ENCODE data around the gene MGLL. TPM values are rescaled to one million over a fixed set of nuclear protein-coding genes. Genes with fewer than 3 reads are reported as not detected.

Gene MGLL
- total RNA-seq, 3 donors from 2014 or later, result 212 to 515 (median 221) TPM

DNA sequence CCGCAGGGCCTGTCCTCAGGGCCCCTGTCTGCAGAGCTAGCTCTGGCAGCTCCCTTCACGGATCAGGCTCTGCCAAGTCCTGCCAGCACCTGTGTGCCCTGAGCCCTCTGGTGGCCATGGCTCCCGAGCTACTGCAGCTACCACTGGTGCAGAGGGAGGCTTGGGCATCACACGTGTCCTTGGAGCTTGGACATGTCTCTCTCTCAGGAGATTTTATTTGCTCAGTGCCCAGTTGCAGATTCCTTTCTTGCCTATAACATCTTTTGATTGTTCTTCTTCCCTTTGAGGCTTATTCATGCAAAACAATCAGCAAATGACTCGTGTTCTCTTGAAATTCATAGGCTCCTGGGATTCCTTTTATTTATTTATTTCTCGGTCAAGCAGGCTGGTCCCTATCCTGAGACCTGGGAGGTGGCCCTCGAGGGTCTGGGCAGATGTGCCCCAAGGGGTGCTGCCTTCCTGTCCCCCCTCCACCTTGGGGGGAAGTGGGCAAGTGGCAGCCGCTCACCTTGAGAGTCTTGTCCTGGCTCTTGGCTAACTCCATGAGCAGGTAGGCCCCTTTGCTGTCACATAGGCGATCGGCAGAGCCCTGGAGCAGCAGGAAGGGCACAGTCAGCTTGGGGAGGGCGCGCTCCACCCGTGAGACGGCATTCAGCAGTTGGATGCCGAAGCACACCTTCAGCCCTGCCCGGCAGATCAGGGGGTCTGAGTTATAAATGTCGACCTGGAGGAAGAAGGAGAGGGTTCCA is 127.7 kb downstream of the MGLL start:
- DNase-seq (peak; percentile 66 to 73 (median 67)), ATAC-seq (peak; percentile 55)
- intact Hi-C loops (cut with DNase I, micrococcal nuclease), result loop anchor here in 1 of 2 donors (10.0 kb wide), 1 partner anchor 120 kb away; no protein-coding TSS in a partner anchor
- TF ChIP-seq, protein P1, sequence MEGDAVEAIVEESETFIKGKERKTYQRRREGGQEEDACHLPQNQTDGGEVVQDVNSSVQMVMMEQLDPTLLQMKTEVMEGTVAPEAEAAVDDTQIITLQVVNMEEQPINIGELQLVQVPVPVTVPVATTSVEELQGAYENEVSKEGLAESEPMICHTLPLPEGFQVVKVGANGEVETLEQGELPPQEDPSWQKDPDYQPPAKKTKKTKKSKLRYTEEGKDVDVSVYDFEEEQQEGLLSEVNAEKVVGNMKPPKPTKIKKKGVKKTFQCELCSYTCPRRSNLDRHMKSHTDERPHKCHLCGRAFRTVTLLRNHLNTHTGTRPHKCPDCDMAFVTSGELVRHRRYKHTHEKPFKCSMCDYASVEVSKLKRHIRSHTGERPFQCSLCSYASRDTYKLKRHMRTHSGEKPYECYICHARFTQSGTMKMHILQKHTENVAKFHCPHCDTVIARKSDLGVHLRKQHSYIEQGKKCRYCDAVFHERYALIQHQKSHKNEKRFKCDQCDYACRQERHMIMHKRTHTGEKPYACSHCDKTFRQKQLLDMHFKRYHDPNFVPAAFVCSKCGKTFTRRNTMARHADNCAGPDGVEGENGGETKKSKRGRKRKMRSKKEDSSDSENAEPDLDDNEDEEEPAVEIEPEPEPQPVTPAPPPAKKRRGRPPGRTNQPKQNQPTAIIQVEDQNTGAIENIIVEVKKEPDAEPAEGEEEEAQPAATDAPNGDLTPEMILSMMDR (IDR thresholded peaks at IDR 0.05), result no peak
- Histone ChIP-seq H3K36me3 (ENCODE audit: low read depth) (peaks cover 3% of the 10 kb centered on the region), H3K9me3 (no peaks in the 10 kb centered on the region), H3K4me1 (ENCODE audit: low read depth) (peaks cover 25% of the 10 kb centered on the region), H3K4me3 (no peak overlapping the region)

DNA sequence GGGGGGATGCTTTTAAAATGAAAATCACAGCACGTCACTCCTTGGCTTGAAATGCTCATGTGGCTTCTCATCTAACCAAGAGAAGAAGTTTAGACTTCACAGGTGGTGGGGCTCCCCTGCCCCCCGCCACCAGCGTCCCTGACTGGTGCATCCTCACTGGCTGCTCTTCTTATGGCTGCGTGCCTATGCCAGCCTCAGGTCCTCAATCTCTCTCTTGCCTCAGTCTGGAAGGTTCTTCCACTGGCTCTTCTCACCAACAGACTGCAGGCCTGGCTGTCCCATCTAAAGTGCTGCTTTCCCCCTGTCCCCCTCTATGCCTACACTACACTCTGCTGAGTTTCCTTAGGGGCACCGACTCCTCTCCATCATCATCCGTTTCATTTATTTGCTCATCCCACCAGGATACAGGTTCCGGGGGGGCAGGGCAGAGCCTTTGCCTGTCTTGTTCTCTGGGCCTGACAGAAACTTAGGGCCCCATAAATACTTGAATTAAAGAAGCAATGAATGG is 128.9 kb downstream of the MGLL start:
- no peak for ATAC-seq
- intact Hi-C loops (cut with DNase I, micrococcal nuclease), result loop anchor here in 1 of 2 donors (10.0 kb wide), 1 partner anchor 121 kb away; no protein-coding TSS in a partner anchor
- peak in 2 of 3 donors; percentile 4 to 12 for DNase-seq
- TF ChIP-seq, protein P1 (IDR thresholded peaks at IDR 0.05), result no peak
- Histone ChIP-seq H3K4me1 (ENCODE audit: low read depth) (peaks cover 17% of the 10 kb centered on the region), H3K36me3 (ENCODE audit: low read depth) (peaks cover 3% of the 10 kb centered on the region), H3K4me3 (no peak overlapping the region), H3K9me3 (no peaks in the 10 kb centered on the region)

DNA sequence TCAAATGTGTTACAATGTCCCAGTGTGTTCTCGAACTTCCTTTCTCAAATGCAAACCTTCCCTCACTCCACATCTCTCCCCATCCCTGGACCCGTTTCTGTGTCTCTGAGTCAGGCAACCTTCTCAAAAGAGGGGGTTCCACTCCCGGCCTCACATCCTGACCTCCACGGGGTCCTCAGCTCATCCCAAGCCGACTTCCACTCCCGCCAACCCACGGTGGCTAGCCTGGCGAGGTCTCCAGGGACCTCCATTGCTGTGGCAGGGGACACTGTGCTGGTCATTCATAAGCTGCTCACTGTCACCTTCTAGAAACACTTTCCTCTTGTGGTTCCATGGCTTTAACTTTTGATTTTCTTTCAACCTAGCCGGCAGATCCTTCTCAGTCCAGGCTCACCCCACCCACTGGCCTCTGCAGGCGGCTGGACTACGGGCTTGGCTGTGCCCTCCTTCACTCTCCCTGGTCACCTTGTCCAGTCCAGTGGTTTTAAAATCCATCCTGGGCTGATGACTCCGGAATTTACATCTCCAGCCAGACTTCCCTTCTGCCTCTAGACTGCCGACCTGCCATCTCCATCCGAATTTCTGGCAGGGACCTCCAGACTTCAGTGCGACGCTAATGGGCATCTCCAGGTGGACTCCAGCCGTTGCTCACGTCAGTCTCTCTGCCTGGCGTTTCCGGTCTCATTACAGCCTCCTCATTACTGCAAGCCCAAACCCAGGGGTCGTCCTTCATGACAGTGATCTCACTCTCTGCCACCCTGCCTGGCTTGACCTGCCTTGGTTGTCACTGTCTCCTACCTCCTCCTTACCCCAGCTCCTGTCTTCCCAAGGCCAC is 129.6 kb downstream of the MGLL start:
- ATAC-seq (no peak), DNase-seq (peak in 2 of 3 donors; percentile 8 to 15)
- Histone ChIP-seq H3K36me3 (ENCODE audit: low read depth) (peaks cover 3% of the 10 kb centered on the region), H3K9me3 (no peaks in the 10 kb centered on the region), H3K4me1 (ENCODE audit: low read depth) (peaks cover 15% of the 10 kb centered on the region), H3K4me3 (no peak overlapping the region)
- TF ChIP-seq, protein P1 (IDR thresholded peaks at IDR 0.05), result no peak
- intact Hi-C loops (cut with DNase I, micrococcal nuclease), result loop anchor here in 1 of 2 donors (10.0 kb wide), 1 partner anchor 122 kb away; no protein-coding TSS in a partner anchor

DNA sequence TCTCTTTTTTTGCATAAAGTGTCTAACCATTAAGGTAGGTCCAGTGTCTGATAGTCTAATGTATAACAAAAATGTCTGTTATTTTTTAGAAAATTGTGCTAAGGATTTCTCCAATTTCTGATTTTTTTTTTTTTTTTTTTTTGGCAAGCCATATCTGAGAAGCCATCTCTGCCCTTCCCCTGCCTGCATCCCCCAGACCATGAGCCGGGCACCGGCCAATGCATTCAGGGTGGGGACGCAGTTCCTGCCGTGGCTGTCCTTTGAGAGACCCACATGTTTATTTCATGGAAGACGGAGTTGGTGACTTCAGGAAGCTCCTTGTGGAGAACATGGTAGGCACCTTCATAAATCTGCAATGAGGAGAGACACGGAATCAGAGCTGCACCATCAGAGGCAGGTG is 130.3 kb downstream of the MGLL start:
- DNase-seq, result peak in 1 of 3 donors; percentile 13
- Histone ChIP-seq H3K4me1 (ENCODE audit: low read depth) (peaks cover 8% of the 10 kb centered on the region), H3K36me3 (ENCODE audit: low read depth) (peaks cover 3% of the 10 kb centered on the region), H3K4me3 (no peak overlapping the region), H3K9me3 (no peaks in the 10 kb centered on the region)
- intact Hi-C loops (cut with DNase I, micrococcal nuclease), result loop anchor here in 1 of 2 donors (10.0 kb wide), 1 partner anchor 123 kb away; no protein-coding TSS in a partner anchor
- no peak for ATAC-seq
- TF ChIP-seq, protein P1 (IDR thresholded peaks at IDR 0.05), result no peak

DNA sequence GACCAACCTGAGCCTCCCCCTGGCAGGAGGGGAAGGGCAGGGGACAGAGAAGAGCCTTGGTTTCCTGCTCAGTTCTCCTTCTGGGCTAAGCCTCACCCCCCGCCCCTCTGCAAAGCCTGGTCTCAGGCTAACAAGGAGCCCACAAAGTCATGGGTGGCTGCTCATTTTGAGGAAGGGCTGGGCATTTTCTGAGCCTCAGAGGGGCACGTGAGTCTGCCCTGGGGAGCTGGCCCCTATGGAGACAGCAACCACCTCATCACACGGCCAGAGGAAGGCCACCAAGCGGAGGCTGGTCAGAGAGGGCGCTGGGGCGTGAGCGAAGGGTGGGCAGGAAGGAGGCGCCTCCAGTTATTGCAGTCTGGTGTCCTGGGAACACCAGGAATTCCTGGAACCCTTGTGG is 130.8 kb downstream of the MGLL start:
- no peak for ATAC-seq
- TF ChIP-seq, protein P1 (IDR thresholded peaks at IDR 0.05), result no peak
- DNase-seq, result peak in 2 of 3 donors; percentile 20 to 22
- intact Hi-C loops (cut with DNase I, micrococcal nuclease), result loop anchor here in 1 of 2 donors (10.0 kb wide), 1 partner anchor 123 kb away; no protein-coding TSS in a partner anchor
- no peak overlapping the region for H3K4me3 ChIP-seq
- H3K36me3 ChIP-seq (ENCODE audit: low read depth), result peaks cover 3% of the 10 kb centered on the region
- peaks cover 3% of the 10 kb centered on the region for H3K4me1 ChIP-seq (ENCODE audit: low read depth)
- H3K9me3 ChIP-seq, result no peaks in the 10 kb centered on the region

All from mucosa of descending colon (tissue), 3 donors.